Thyroid gland (tissue), 4 donors: ENCODE results near the gene MMP3. TPM values are rescaled to one million over a fixed set of nuclear protein-coding genes. Genes with fewer than 3 reads are reported as not detected.

Source experiments
- DNase-seq, 2 donors: peaks; one replicate each; pipeline ENCODE4 v3.0.0-alpha.2; 2019
- H3K27ac ChIP-seq, 3 donors: fragments of 200-600 bp; sonication (generic); 1 replicate in 2 of 3; 2 replicates in 1 of 3; pipeline ENCODE4 v1.5.1; 2016 to 2019; ENCODE audit warnings: mild to moderate bottlenecking in 1 of 3, moderate library complexity in 1 of 3
- H3K27me3 ChIP-seq: fragments of 200-600 bp; sonication (generic); one replicate; pipeline ENCODE4 v1.5.1; 2019
- H3K36me3 ChIP-seq, 2 donors: fragments of 200-600 bp; sonication (generic); one replicate each; pipeline ENCODE4 v1.5.1; 2016 to 2019
- H3K4me1 ChIP-seq, 2 donors: fragments of 200-600 bp; sonication (generic); one replicate each; pipeline ENCODE4 v1.5.1; 2017 to 2019
- H3K4me3 ChIP-seq, 3 donors: fragments of 200-600 bp; sonication (generic); replicated peaks in 1 of 3; 1 replicate in 2 of 3; 2 replicates in 1 of 3; pipeline ENCODE4 v1.5.1; 2016; ENCODE audit warnings: mild to moderate bottlenecking in 1 of 3
- H3K9me3 ChIP-seq: fragments of 200-600 bp; sonication (generic); one replicate; pipeline ENCODE4 v1.5.1; 2017
- POLR2A ChIP-seq, 2 donors: fragments of 450-650 bp; IDR thresholded peaks; one replicate each; pipeline ENCODE4 v1.6.1; 2017; ENCODE audit warnings: antibody characterized with exemption in 2 of 2, mild to moderate bottlenecking in 2 of 2, moderate library complexity in 1 of 2
- WGBS, 2 donors: methylation state at CpG; one replicate each; pipeline ENCODE4 v1.1.5; 2017; 5-methylcytosine and 5-hydroxymethylcytosine counted together
- intact Hi-C: fragments of 100-400 bp; cut with DNase I; formaldehyde crosslinking; loops from one replicate; pipeline ENCODE4 v1.15.1; 2023
- total RNA-seq, 4 donors: library from RNA; depleted of rRNA; stranded (reverse); fragments of >200 nt; gene quantifications; one replicate each; pipeline ENCODE4 v1.2.3, GENCODE V29; 2016
- TF ChIP-seq, protein P1 (sequence below), 6 experiments: fragments of 200-600 bp in 3 of 6; fragments of 450-650 bp in 3 of 6; sonication (generic) in 3 of 6; IDR thresholded peaks; one replicate each; pipeline ENCODE4 v1.5.1; 2016 to 2019; ENCODE audit warnings: antibody characterized with exemption in 6 of 6, mild to moderate bottlenecking in 2 of 6, inconsistent platforms in 1 of 6, moderate library complexity in 1 of 6

Gene MMP3
- total RNA-seq, 4 donors from 2014 or later = 1.2 to 14.5 TPM; not detected in 2

DNA sequence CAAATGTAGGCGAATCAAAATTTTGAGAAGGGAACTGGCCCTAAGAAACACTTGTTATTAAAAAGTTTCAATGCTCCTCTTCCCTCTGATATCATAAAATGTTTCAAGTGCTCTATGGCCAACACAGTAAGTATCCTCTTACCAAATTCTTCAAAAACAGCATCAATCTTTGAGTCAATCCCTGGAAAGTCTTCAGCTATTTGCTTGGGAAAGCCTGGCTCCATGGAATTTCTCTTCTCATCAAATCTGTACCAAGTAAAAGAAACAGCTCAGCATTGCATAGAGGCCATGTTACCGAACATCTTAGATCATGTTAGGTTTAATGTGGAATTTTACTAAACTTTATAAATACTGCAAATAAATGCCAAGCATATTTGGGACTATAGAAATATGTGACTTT is 6.3 kb downstream of the MMP3 start:
- WGBS, 2 donors = 85 to 95% methylated on average over 2 of the region's 2 CpGs
- Histone ChIP-seq H3K4me1 (no peaks in the 10 kb centered on the region), H3K4me3 (no peak overlapping the region), H3K27me3 (no peaks in the 10 kb centered on the region), H3K9me3 (no peaks in the 10 kb centered on the region), H3K27ac (no peak overlapping the region), H3K36me3 (no peaks in the 10 kb centered on the region)
- no peak for TF ChIP-seq POLR2A (IDR thresholded peaks at IDR 0.05)
- TF ChIP-seq, protein P1, sequence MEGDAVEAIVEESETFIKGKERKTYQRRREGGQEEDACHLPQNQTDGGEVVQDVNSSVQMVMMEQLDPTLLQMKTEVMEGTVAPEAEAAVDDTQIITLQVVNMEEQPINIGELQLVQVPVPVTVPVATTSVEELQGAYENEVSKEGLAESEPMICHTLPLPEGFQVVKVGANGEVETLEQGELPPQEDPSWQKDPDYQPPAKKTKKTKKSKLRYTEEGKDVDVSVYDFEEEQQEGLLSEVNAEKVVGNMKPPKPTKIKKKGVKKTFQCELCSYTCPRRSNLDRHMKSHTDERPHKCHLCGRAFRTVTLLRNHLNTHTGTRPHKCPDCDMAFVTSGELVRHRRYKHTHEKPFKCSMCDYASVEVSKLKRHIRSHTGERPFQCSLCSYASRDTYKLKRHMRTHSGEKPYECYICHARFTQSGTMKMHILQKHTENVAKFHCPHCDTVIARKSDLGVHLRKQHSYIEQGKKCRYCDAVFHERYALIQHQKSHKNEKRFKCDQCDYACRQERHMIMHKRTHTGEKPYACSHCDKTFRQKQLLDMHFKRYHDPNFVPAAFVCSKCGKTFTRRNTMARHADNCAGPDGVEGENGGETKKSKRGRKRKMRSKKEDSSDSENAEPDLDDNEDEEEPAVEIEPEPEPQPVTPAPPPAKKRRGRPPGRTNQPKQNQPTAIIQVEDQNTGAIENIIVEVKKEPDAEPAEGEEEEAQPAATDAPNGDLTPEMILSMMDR (IDR thresholded peaks at IDR 0.05) = no peak
- intact Hi-C loops = no loop called here
- DNase-seq = no peak

DNA sequence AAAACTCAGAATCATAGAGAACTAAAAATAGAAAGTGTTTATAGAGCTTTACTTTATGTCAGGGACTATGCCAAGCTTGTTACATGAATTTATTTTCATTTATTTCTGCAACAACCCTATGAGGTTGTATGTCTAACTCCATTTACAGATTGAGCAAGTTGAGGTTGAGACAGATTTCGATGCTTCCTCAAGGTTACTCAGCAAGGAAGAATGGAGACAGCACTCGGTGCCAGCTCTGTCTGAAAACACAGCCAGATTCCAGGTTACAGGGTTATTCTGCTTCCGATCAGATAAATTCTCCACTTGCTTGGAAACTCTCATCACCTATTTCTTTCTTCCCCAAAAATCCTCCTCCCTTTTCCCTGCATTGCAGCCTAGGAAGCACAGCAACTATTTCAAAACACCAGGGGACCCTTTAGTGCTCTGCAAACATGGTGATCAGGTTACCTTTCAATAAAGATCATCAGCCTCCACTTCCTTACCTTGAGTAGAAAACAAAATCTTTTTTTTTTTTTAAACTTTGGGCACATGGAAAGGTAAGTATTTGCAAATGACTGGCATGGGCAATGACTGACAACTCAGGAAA is 7.0 kb downstream of the MMP3 start:
- no peaks in the 10 kb centered on the region for H3K4me1 ChIP-seq
- no peak for TF ChIP-seq POLR2A (IDR thresholded peaks at IDR 0.05)
- TF ChIP-seq, protein P1 (IDR thresholded peaks at IDR 0.05) = no peak
- no peaks in the 10 kb centered on the region for H3K9me3 ChIP-seq
- intact Hi-C loops = no loop called here
- no peaks in the 10 kb centered on the region for H3K36me3 ChIP-seq
- DNase-seq = no peak
- no peak overlapping the region for H3K27ac ChIP-seq
- H3K27me3 ChIP-seq = no peaks in the 10 kb centered on the region
- 67 to 74% methylated on average over 3 of the region's 3 CpGs for WGBS, 2 donors
- H3K4me3 ChIP-seq = no peak overlapping the region

DNA sequence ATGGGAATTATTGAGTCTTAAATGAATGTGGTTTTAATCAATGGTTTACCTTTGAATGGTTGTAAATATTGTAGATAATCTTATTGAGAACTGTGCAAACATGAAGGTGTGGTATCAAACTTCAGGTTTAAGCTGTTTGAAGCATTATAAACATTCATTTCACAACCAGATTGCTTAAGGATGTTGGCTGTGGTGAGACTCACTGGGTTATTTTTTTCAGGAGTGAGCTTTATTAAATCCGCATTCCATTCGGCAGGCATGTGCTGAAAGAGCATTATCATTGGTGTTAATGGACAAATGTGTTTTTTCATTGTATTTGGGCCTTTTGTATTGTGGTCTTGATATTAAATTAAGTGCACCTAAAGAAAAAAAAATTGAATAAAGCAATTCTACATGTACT is 9.7 kb downstream of the MMP3 start:
- DNase-seq = no peak
- no peak overlapping the region for H3K27ac ChIP-seq
- no peaks in the 10 kb centered on the region for H3K36me3 ChIP-seq
- TF ChIP-seq, protein P1 (IDR thresholded peaks at IDR 0.05) = no peak
- no peak for TF ChIP-seq POLR2A (IDR thresholded peaks at IDR 0.05)
- WGBS, 2 donors = 92 to 93% methylated on average over 2 of the region's 2 CpGs
- intact Hi-C loops = no loop called here
- no peaks in the 10 kb centered on the region for H3K27me3 ChIP-seq
- H3K9me3 ChIP-seq = no peaks in the 10 kb centered on the region
- no peak overlapping the region for H3K4me3 ChIP-seq
- no peaks in the 10 kb centered on the region for H3K4me1 ChIP-seq

DNA sequence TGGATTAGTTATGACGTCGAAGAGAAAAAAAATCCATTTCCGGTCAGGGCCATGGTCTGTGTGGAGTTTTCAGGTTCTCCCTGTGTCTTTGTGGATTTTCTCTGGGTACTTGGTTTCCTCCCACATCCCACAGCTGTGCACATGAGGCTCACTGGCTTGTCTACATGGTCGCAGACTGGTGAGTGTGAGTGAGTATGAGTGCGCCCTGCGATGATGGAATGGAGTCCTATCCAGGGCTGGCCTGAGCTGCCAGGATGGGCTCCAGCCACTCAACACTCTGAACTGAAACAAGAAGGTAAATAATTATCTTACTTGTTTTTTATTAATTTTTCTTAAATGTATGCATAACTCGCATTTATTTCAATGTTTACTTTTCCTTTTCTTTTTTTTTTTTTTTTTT is 10.8 kb downstream of the MMP3 start:
- no peaks in the 10 kb centered on the region for H3K27me3 ChIP-seq
- H3K36me3 ChIP-seq = no peaks in the 10 kb centered on the region
- WGBS, 2 donors = 90 to 93% methylated on average over 7 of the region's 7 CpGs
- TF ChIP-seq, protein P1 (IDR thresholded peaks at IDR 0.05) = no peak
- no peak for TF ChIP-seq POLR2A (IDR thresholded peaks at IDR 0.05)
- intact Hi-C loops = no loop called here
- no peak overlapping the region for H3K27ac ChIP-seq
- no peaks in the 10 kb centered on the region for H3K4me1 ChIP-seq
- DNase-seq = no peak
- no peaks in the 10 kb centered on the region for H3K9me3 ChIP-seq
- H3K4me3 ChIP-seq = no peak overlapping the region

DNA sequence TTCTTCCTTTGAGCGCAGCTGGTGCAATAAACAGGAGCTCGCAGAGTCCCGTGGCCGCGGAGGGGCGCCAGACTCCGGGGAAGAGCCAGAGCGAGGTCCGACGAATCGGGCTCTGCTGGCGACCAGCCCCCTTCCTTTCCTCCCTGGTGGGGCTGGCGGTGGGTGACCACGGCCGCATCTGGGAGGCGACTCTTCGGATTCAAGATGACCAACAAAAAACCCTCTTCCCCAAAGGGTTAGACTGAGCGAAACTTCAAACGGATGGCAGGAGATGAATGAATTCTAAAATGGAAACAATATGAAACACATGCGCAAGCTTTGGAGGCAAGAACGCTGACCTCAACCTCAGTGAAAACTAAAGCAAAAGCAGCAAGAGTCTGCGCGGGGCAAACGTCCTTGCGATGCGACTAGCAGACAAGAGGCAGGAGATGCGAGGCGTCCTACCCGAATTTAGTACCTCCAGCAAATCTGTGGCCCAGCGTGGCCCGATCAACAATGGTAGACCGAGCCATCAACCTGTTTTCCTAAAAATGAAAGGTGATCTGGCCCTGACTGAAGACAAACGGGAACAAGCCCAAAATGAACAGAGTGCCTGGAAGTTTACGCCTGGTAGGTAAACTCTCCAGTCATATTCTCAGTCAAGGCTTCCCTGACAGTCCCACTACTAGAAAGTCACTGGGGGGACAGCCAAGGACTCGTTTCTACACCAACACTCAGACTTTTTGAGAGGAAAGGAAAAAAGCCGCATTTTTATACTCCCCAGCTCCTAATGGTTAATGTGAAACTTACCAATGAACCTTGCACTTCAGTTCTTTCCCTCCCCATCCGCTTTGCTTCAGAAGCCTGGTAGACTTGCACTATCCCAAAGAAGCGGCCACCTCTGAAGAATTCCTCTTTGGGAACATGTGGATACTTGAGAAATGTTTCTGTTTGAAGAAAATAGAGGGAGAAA is 11.6 kb downstream of the MMP3 start:
- H3K4me3 ChIP-seq = no peak overlapping the region
- no peaks in the 10 kb centered on the region for H3K9me3 ChIP-seq
- H3K27me3 ChIP-seq = no peaks in the 10 kb centered on the region
- H3K4me1 ChIP-seq = no peaks in the 10 kb centered on the region
- 30 to 35% methylated on average over 38 of the region's 38 CpGs for WGBS, 2 donors
- no peak for TF ChIP-seq POLR2A (IDR thresholded peaks at IDR 0.05)
- TF ChIP-seq, protein P1 (IDR thresholded peaks at IDR 0.05) = peak in 1 of 6 experiments; percentile 17
- no peak overlapping the region for H3K27ac ChIP-seq
- intact Hi-C loops = no loop called here
- H3K36me3 ChIP-seq = no peaks in the 10 kb centered on the region
- peak in 1 of 2 donors; percentile 3 for DNase-seq
